BLaER1 (cell line): Measurements from ENCODE around the gene CAPN5.
A peak's percentile ranks its signal among the peaks of the same experiment; 100 is the strongest.
"Not testable (repeated sequence)": the region's sequence is repeated elsewhere in the genome, so short reads cannot be mapped to it uniquely, and the experiment has no call there.

Source experiments
- H3K27ac ChIP-seq: shearing (Covaris generic); formaldehyde crosslinking; 2 replicates; pipeline ENCODE4 v1.8.1; 2022
- H3K27me3 ChIP-seq: shearing (Covaris generic); formaldehyde crosslinking; 2 replicates; pipeline ENCODE4 v1.8.1; 2022
- H3K36me3 ChIP-seq: shearing (Covaris generic); formaldehyde crosslinking; 2 replicates; pipeline ENCODE4 v1.8.1; 2022
- H3K4me1 ChIP-seq: shearing (Covaris generic); formaldehyde crosslinking; 2 replicates; pipeline ENCODE4 v1.8.1; 2022
- H3K4me2 ChIP-seq: shearing (Covaris generic); formaldehyde crosslinking; 2 replicates; pipeline ENCODE4 v1.8.1; 2022
- H3K4me3 ChIP-seq: shearing (Covaris generic); formaldehyde crosslinking; 2 replicates; pipeline ENCODE4 v1.8.1; 2022
- H3K9ac ChIP-seq: shearing (Covaris generic); formaldehyde crosslinking; 2 replicates; pipeline ENCODE4 v1.8.1; 2022
- H3K9me3 ChIP-seq: shearing (Covaris generic); formaldehyde crosslinking; 2 replicates; pipeline ENCODE4 v1.8.1; 2022
- H4K20me1 ChIP-seq: shearing (Covaris generic); formaldehyde crosslinking; 2 replicates; pipeline ENCODE4 v1.8.1; 2022
- Cebpa-rat ChIP-seq: shearing (Covaris generic); IDR thresholded peaks from 2 replicates; pipeline ENCODE4 v1.8.1; 2022

The CAPN5 gene

GRCh38 chr11:77066229-77067042 lies at the start of gene CAPN5:
Gene CAPN5 (plus strand): TSS chr11:77066971. CDS start chr11:77084887, 17,916 bp downstream.
- Histone ChIP-seq H3K36me3 (no peaks in the 10 kb centered on the region), H3K4me1 (peaks cover 49% of the 10 kb centered on the region), H3K27ac (peak within 1 kb of the TSS; percentile 66), H3K9ac (peak within 1 kb of the TSS; percentile 77), H3K9me3 (peaks cover 8% of the 10 kb centered on the region), H3K4me3 (peak within 1 kb of the TSS; percentile 76), H4K20me1 (peaks cover 18% of the 10 kb centered on the region), H3K4me2 (peak within 1 kb of the TSS; percentile 99), H3K27me3 (peaks cover 14% of the 10 kb centered on the region; the same call in 1 of the 2 replicates)
- TF ChIP-seq Cebpa-rat = no peak

GRCh38 chr11:77018396-77018924 lies 48.3 kb upstream of the CAPN5 start:
- H3K4me3 ChIP-seq, H3K9me3 ChIP-seq, H3K27me3 ChIP-seq, H3K4me2 ChIP-seq, H3K36me3 ChIP-seq, H3K4me1 ChIP-seq, H3K27ac ChIP-seq, H4K20me1 ChIP-seq, H3K9ac ChIP-seq: not testable (repeated sequence)

- H3K4me1 ChIP-seq = no peaks in the 10 kb centered on the region
- peaks cover 4% of the 10 kb centered on the region; the same call in 1 of the 2 replicates for H3K36me3 ChIP-seq
- TF ChIP-seq Cebpa-rat = no peak
- no peak overlapping the region for H3K4me2 ChIP-seq
- H3K27ac ChIP-seq = no peak overlapping the region
- H3K4me3 ChIP-seq = no peak overlapping the region
- no peaks in the 10 kb centered on the region for H3K27me3 ChIP-seq
- no peaks in the 10 kb centered on the region for H3K9me3 ChIP-seq
- no peaks in the 10 kb centered on the region for H4K20me1 ChIP-seq
- no peak overlapping the region for H3K9ac ChIP-seq
Observed at GRCh38 chr11:77019976-77020595, 46.7 kb upstream of the CAPN5 start.

GRCh38 chr11:77020734-77021133 lies 46.0 kb upstream of the CAPN5 start:
- no peaks in the 10 kb centered on the region for H4K20me1 ChIP-seq
- H3K27me3 ChIP-seq = no peaks in the 10 kb centered on the region
- no peak overlapping the region for H3K27ac ChIP-seq
- H3K4me3 ChIP-seq = no peak overlapping the region
- no peak overlapping the region for H3K4me2 ChIP-seq
- peaks cover 4% of the 10 kb centered on the region; the same call in 1 of the 2 replicates for H3K36me3 ChIP-seq
- H3K9me3 ChIP-seq = no peaks in the 10 kb centered on the region
- H3K9ac ChIP-seq = no peak overlapping the region
- no peak for TF ChIP-seq Cebpa-rat
- H3K4me1 ChIP-seq = no peaks in the 10 kb centered on the region

- Histone ChIP-seq H3K36me3 (no peaks in the 10 kb centered on the region), H3K4me2 (no peak overlapping the region), H3K27ac (no peak overlapping the region), H3K9ac (no peak overlapping the region), H3K4me1 (no peaks in the 10 kb centered on the region), H3K9me3 (no peaks in the 10 kb centered on the region), H3K4me3 (no peak overlapping the region), H4K20me1 (no peaks in the 10 kb centered on the region), H3K27me3 (no peaks in the 10 kb centered on the region)
- TF ChIP-seq Cebpa-rat = no peak
Observed at GRCh38 chr11:77024745-77025144, 42.0 kb upstream of the CAPN5 start.

- no peak for TF ChIP-seq Cebpa-rat
- Histone ChIP-seq H3K9me3 (no peaks in the 10 kb centered on the region), H3K27me3 (no peaks in the 10 kb centered on the region), H3K4me1 (no peaks in the 10 kb centered on the region), H3K9ac (no peak overlapping the region), H3K36me3 (no peaks in the 10 kb centered on the region), H3K4me2 (no peak overlapping the region), H3K27ac (no peak overlapping the region), H4K20me1 (no peaks in the 10 kb centered on the region), H3K4me3 (no peak overlapping the region)
Observed at GRCh38 chr11:77026221-77026620, 40.5 kb upstream of the CAPN5 start.

GRCh38 chr11:77026743-77027142 lies 40.0 kb upstream of the CAPN5 start:
- no peak for TF ChIP-seq Cebpa-rat
- Histone ChIP-seq H3K4me1 (no peaks in the 10 kb centered on the region), H3K9me3 (no peaks in the 10 kb centered on the region), H4K20me1 (no peaks in the 10 kb centered on the region), H3K4me3 (no peak overlapping the region), H3K27ac (no peak overlapping the region), H3K27me3 (no peaks in the 10 kb centered on the region), H3K36me3 (no peaks in the 10 kb centered on the region), H3K4me2 (no peak overlapping the region), H3K9ac (no peak overlapping the region)

- Histone ChIP-seq H3K4me2 (no peak overlapping the region), H4K20me1 (no peaks in the 10 kb centered on the region), H3K4me1 (no peaks in the 10 kb centered on the region), H3K9me3 (no peaks in the 10 kb centered on the region), H3K9ac (no peak overlapping the region), H3K27ac (no peak overlapping the region), H3K27me3 (no peaks in the 10 kb centered on the region), H3K4me3 (no peak overlapping the region), H3K36me3 (no peaks in the 10 kb centered on the region)
- no peak for TF ChIP-seq Cebpa-rat
Observed at GRCh38 chr11:77027275-77027674, 39.5 kb upstream of the CAPN5 start.

GRCh38 chr11:77029829-77030228 lies 36.9 kb upstream of the CAPN5 start:
- H3K27me3 ChIP-seq = no peaks in the 10 kb centered on the region
- H3K4me2 ChIP-seq = no peak overlapping the region
- H3K4me1 ChIP-seq = peaks cover 4% of the 10 kb centered on the region; the same call in 1 of the 2 replicates
- no peaks in the 10 kb centered on the region for H4K20me1 ChIP-seq
- no peak overlapping the region for H3K4me3 ChIP-seq
- no peaks in the 10 kb centered on the region for H3K9me3 ChIP-seq
- TF ChIP-seq Cebpa-rat = no peak
- H3K9ac ChIP-seq = no peak overlapping the region
- no peaks in the 10 kb centered on the region for H3K36me3 ChIP-seq
- no peak overlapping the region for H3K27ac ChIP-seq

- H3K27me3 ChIP-seq = no peaks in the 10 kb centered on the region
Observed at GRCh38 chr11:77030834-77031414, 35.8 kb upstream of the CAPN5 start.

More at GRCh38 chr11:77030834-77031414, 35.8 kb upstream of the CAPN5 start:
- no peak overlapping the region for H3K9ac ChIP-seq
- H3K36me3 ChIP-seq = no peaks in the 10 kb centered on the region
- H3K4me1 ChIP-seq = peaks cover 4% of the 10 kb centered on the region; the same call in 1 of the 2 replicates
- no peak overlapping the region for H3K4me3 ChIP-seq
- no peak for TF ChIP-seq Cebpa-rat
- no peaks in the 10 kb centered on the region for H3K9me3 ChIP-seq
- H4K20me1 ChIP-seq = no peaks in the 10 kb centered on the region
- H3K27ac ChIP-seq = no peak overlapping the region
- H3K4me2 ChIP-seq = no peak overlapping the region
